Keratinocyte (primary cell): Measurements from ENCODE around the gene IFT52. TPM values are rescaled to one million over a fixed set of nuclear protein-coding genes. Genes with fewer than 3 reads are reported as not detected.

ENCODE experiments used
- DNase-seq: peaks from one replicate; pipeline ENCODE4 v3.0.0-alpha.2; 2011; ENCODE audit warnings: low read depth, missing footprints, low spot score
- FAIRE-seq: peaks from 2 replicates; lab custom pipeline; 2011; peaks lifted over from hg19 to GRCh38; lab: Jason Lieb, UNC
- H2AFZ ChIP-seq: 2 replicates; pipeline ENCODE4 v1.6.0; 2012; ENCODE audit warnings: low read length, control low read depth, inconsistent platforms; ENCODE audit not compliant: control insufficient read depth
- H3K27ac ChIP-seq: 2 replicates; pipeline ENCODE4 v1.5.1; 2011; ENCODE audit warnings: low read length; ENCODE audit not compliant: control insufficient read depth, insufficient read depth
- H3K27me3 ChIP-seq: 3 replicates; pipeline ENCODE4 v1.6.0; 2011; ENCODE audit warnings: low read length; ENCODE audit not compliant: control insufficient read depth, insufficient read depth; ENCODE audit errors: extremely low read depth
- H3K36me3 ChIP-seq, 2 experiments: 2 replicates in 1 of 2; 3 replicates in 1 of 2; pipeline ENCODE4 v1.5.1; 2011; ENCODE audit warnings: low read length in 2 of 2, mild to moderate bottlenecking in 1 of 2; ENCODE audit not compliant: control insufficient read depth in 2 of 2, insufficient read depth in 2 of 2; ENCODE audit errors: extremely low read depth in 1 of 2
- H3K4me1 ChIP-seq: 3 replicates; pipeline ENCODE4 v1.5.1; 2011; ENCODE audit warnings: low read length; ENCODE audit not compliant: control insufficient read depth, insufficient read depth; ENCODE audit errors: extremely low read depth
- H3K4me2 ChIP-seq: 3 replicates; pipeline ENCODE4 v1.6.0; 2011; ENCODE audit warnings: low read depth, low read length; ENCODE audit not compliant: control insufficient read depth, insufficient read depth; ENCODE audit errors: extremely low read depth
- H3K4me3 ChIP-seq, 3 experiments: fragments of 200-600 bp in 1 of 3; sonication (generic) in 1 of 3; 2 replicates in 2 of 3; 3 replicates in 1 of 3; pipeline ENCODE4 v1.5.1; 2011 to 2016; ENCODE audit warnings: low read length in 3 of 3, mild to moderate bottlenecking in 3 of 3, control low read depth in 2 of 3, inconsistent platforms in 1 of 3, low read depth in 1 of 3, mixed read lengths in 1 of 3, mixed run types in 1 of 3, moderate library complexity in 1 of 3; ENCODE audit not compliant: control insufficient read depth in 2 of 3, insufficient read depth in 2 of 3; ENCODE audit errors: extremely low read depth in 1 of 3
- H3K79me2 ChIP-seq: 2 replicates; pipeline ENCODE4 v1.6.0; 2012; ENCODE audit warnings: low read length; ENCODE audit not compliant: control insufficient read depth, insufficient read depth
- H3K9ac ChIP-seq: 3 replicates; pipeline ENCODE4 v1.6.0; 2011; ENCODE audit warnings: low read length; ENCODE audit not compliant: control insufficient read depth, insufficient read depth; ENCODE audit errors: extremely low read depth
- H3K9me1 ChIP-seq: 3 replicates; pipeline ENCODE4 v1.6.0; 2011; ENCODE audit warnings: low read length; ENCODE audit not compliant: control insufficient read depth, insufficient read depth; ENCODE audit errors: extremely low read depth
- H3K9me3 ChIP-seq: 2 replicates; pipeline ENCODE4 v1.5.1; 2012; ENCODE audit warnings: low read depth, low read length; ENCODE audit not compliant: control insufficient read depth
- H4K20me1 ChIP-seq: 3 replicates; pipeline ENCODE4 v1.6.0; 2011; ENCODE audit warnings: low read length; ENCODE audit not compliant: control insufficient read depth, insufficient read depth; ENCODE audit errors: extremely low read depth
- CTCF ChIP-seq, 3 experiments: IDR thresholded peaks in 1 of 3; conservative IDR thresholded peaks in 1 of 3; optimal IDR thresholded peaks in 1 of 3; 2 replicates in 2 of 3; 3 replicates in 1 of 3; pipeline versions ENCODE3 to v1.5.1; 2011; ENCODE audit warnings: low read length in 3 of 3, mild to moderate bottlenecking in 3 of 3, moderate library complexity in 2 of 3, control low read depth in 1 of 3, inconsistent platforms in 1 of 3; ENCODE audit not compliant: insufficient read depth in 2 of 3; ENCODE audit errors: extremely low read depth in 1 of 3
- EZH2 ChIP-seq: IDR thresholded peaks from one replicate; pipeline ENCODE4 v1.6.1; 2012; ENCODE audit warnings: inconsistent platforms, mild to moderate bottlenecking, low read length, moderate library complexity
- dilution Hi-C: fragments of 300-500 bp; cut with MboI; formaldehyde crosslinking; loops from one replicate; pipeline ENCODE4 v1.7.0; 2020; ENCODE audit warnings: low sequenced_read_pairs; ENCODE audit not compliant: extremely low pct_ligation_motif_present
- polyA plus RNA-seq, 5 experiments: library from polyadenylated mRNA; depleted of rRNA in 3 of 5; stranded (reverse) in 3 of 5; stranded (forward) in 1 of 5; unstranded in 1 of 5; fragments of >200 nt; gene quantifications; 1 replicate in 1 of 5; 2 replicates in 3 of 5; 3 replicates in 1 of 5; pipeline versions ENCODE4 v1.2.1 to v1.2.3, GENCODE V29; 2011 to 2012; ENCODE audit warnings: missing spikeins in 2 of 5, low read depth in 1 of 5, low replicate concordance in 1 of 5

The IFT52 gene
- polyA plus RNA-seq, 1 donor (not counting 4 experiments of a cell fraction or from before 2014, with no cell fraction given) = 22.8 TPM

- Histone ChIP-seq H3K4me3 (peak overlapping the region; percentile 25 to 67 (median 57)), H3K9me1 (no peaks in the 10 kb centered on the region), H3K9me3 (no peaks in the 10 kb centered on the region), H2AFZ (peak overlapping the region; percentile 30), H3K79me2 (peaks cover 6% of the 10 kb centered on the region), H3K4me2 (peak overlapping the region; percentile 87), H3K27ac (peak overlapping the region; percentile 20), H3K9ac (peak overlapping the region; percentile 62), H4K20me1 (no peaks in the 10 kb centered on the region), H3K4me1 (peaks cover 23% of the 10 kb centered on the region), H3K27me3 (no peaks in the 10 kb centered on the region), H3K36me3 (no peaks in the 10 kb centered on the region)
- TF ChIP-seq EZH2 = no peak
- no peak for TF ChIP-seq CTCF (optimal IDR thresholded peaks at IDR 0.05 in 1 of 3, IDR thresholded peaks at IDR 0.05 in 1 of 3, conservative IDR thresholded peaks at IDR 0.05 in 1 of 3; ENCODE audit: extremely low read depth in 1 of 3, insufficient read depth in 2 of 3, low read length in 3 of 3)
- dilution Hi-C loops = no loop called here
- FAIRE-seq (no peak), DNase-seq (no peak)
Measured at GRCh38 chr20:43667341-43668132, 76.8 kb downstream of the IFT52 start.

GRCh38 chr20:43669332-43669731 is 78.6 kb downstream of the IFT52 start:
- Histone ChIP-seq H3K4me1 (peaks cover 14% of the 10 kb centered on the region), H3K27ac (no peak overlapping the region), H3K4me3 (no peak overlapping the region), H3K9me3 (no peaks in the 10 kb centered on the region), H3K4me2 (no peak overlapping the region), H4K20me1 (no peaks in the 10 kb centered on the region), H3K9ac (no peak overlapping the region), H3K27me3 (no peaks in the 10 kb centered on the region), H3K9me1 (no peaks in the 10 kb centered on the region), H3K36me3 (peaks cover 0 to 5% of the 10 kb centered on the region in 2 experiments), H2AFZ (no peak overlapping the region), H3K79me2 (peaks cover 6% of the 10 kb centered on the region)
- DNase-seq (no peak), FAIRE-seq (no peak)
- dilution Hi-C loops = no loop called here
- TF ChIP-seq CTCF (optimal IDR thresholded peaks at IDR 0.05 in 1 of 3, IDR thresholded peaks at IDR 0.05 in 1 of 3, conservative IDR thresholded peaks at IDR 0.05 in 1 of 3; ENCODE audit: extremely low read depth in 1 of 3, insufficient read depth in 2 of 3, low read length in 3 of 3) (no peak), EZH2 (no peak)
